ENCODE data around the gene HIP1. TPM values are rescaled to one million over a fixed set of nuclear protein-coding genes. Genes with fewer than 3 reads are reported as not detected.

Gene HIP1
- total and polyA plus RNA-seq, 8 donors, result 3.6 to 14.8 (median 5.2) TPM

DNA sequence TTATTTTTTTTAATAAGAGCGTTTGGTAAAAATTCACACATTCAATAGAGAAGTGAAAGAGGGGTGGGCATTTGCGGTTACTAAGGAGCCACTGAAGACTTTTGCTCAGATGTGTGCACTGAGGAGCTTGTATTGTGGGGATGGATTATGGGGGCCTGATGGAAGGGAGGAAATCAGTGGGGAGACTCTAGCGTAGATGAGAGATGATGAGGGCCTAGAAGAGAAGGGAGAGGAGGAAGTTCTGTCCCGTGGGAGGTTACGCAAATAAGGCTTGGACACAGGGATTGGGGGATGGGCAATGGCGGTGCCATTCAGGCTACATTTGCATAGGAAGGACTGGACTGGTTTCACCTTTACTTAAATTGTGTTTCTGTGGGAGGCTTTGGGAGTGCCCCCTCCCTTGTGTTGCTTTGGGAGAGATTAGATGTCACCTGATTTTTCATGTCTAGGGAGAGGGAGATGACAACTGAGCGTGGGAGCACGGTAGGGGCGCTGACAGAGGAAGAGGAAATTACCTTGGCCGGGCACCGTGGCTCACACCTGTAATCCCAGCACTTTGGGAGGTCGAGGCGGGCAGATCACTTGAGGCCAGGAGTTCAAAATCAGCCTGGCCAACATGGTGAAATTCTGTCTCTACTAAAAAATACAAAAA, 2.2 kb upstream of the HIP1 start:
- 40 to 43% methylated on average over 13 of the region's 13 CpGs for WGBS, 2 donors
- no peak for ATAC-seq
- no peak for FAIRE-seq
- Histone ChIP-seq H3K9me3 (no peaks in the 10 kb centered on the region), H3K4me1 (no peaks in the 10 kb centered on the region), H3K4me3 (no peak overlapping the region), H3K27me3 (no peaks in the 10 kb centered on the region), H3K36me3 (no peaks in the 10 kb centered on the region), H3K27ac (peak overlapping the region in 1 of 4 donors; percentile 51)
- TF ChIP-seq, protein P1, sequence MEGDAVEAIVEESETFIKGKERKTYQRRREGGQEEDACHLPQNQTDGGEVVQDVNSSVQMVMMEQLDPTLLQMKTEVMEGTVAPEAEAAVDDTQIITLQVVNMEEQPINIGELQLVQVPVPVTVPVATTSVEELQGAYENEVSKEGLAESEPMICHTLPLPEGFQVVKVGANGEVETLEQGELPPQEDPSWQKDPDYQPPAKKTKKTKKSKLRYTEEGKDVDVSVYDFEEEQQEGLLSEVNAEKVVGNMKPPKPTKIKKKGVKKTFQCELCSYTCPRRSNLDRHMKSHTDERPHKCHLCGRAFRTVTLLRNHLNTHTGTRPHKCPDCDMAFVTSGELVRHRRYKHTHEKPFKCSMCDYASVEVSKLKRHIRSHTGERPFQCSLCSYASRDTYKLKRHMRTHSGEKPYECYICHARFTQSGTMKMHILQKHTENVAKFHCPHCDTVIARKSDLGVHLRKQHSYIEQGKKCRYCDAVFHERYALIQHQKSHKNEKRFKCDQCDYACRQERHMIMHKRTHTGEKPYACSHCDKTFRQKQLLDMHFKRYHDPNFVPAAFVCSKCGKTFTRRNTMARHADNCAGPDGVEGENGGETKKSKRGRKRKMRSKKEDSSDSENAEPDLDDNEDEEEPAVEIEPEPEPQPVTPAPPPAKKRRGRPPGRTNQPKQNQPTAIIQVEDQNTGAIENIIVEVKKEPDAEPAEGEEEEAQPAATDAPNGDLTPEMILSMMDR (IDR thresholded peaks at IDR 0.05), result no peak
- peak in 3 of 6 donors; percentile 24 to 52 (median 35) for DNase-seq
- intact Hi-C loops (cut with DNase I), result loop anchor here in 1 of 3 donors (5.0 kb wide), 1 partner anchor 99 kb away; no protein-coding TSS in a partner anchor

- Histone ChIP-seq H3K36me3 (no peaks in the 10 kb centered on the region), H3K4me1 (no peaks in the 10 kb centered on the region), H3K27me3 (no peaks in the 10 kb centered on the region), H3K27ac (peak overlapping the region; percentile 31 to 88 (median 67)), H3K4me3 (peak overlapping the region; percentile 70 to 99 (median 95)), H3K9me3 (no peaks in the 10 kb centered on the region)
- DNase-seq (no peak), ATAC-seq (no peak), FAIRE-seq (no peak)
- intact Hi-C loops (cut with DNase I), result loop anchor here in 1 of 3 donors (5.0 kb wide), 1 partner anchor 98 kb away; no protein-coding TSS in a partner anchor
- TF ChIP-seq, protein P1 (IDR thresholded peaks at IDR 0.05), result no peak
- 65 to 69% methylated on average over 26 of the region's 26 CpGs for WGBS, 2 donors
Measured at GRCh38 chr7:75739796-75740672, 1.3 kb upstream of the HIP1 start.

- Histone ChIP-seq H3K27me3 (no peaks in the 10 kb centered on the region), H3K36me3 (no peaks in the 10 kb centered on the region), H3K4me1 (no peaks in the 10 kb centered on the region), H3K27ac (peak overlapping the region; percentile 31 to 88 (median 67)), H3K9me3 (no peaks in the 10 kb centered on the region), H3K4me3 (peak overlapping the region; percentile 91 to 99 (median 95))
- TF ChIP-seq, protein P1 (IDR thresholded peaks at IDR 0.05), result no peak
- 0 to 1% methylated on average over 32 to 89 of the region's 89 CpGs for WGBS, 2 donors
- DNase-seq (peak; percentile 99 to 100 (median 100)), FAIRE-seq (no peak), ATAC-seq (peak; percentile 92 to 98 (median 96))
- intact Hi-C loops (cut with DNase I), result no loop called here
Measured at GRCh38 chr7:75738975-75739795, 444 bp upstream of the HIP1 start.

- FAIRE-seq (no peak), DNase-seq (peak in 2 of 6 donors; percentile 49 to 50), ATAC-seq (no peak)
- Histone ChIP-seq H3K36me3 (no peaks in the 10 kb centered on the region), H3K4me3 (peak overlapping the region; percentile 91 to 99 (median 95)), H3K4me1 (no peaks in the 10 kb centered on the region), H3K27ac (peak overlapping the region in 3 of 4 donors; percentile 60 to 73 (median 68)), H3K9me3 (no peaks in the 10 kb centered on the region), H3K27me3 (no peaks in the 10 kb centered on the region)
- WGBS, 2 donors, result 3% methylated on average over 14 to 18 of the region's 18 CpGs
- TF ChIP-seq, protein P1 (IDR thresholded peaks at IDR 0.05), result no peak
- intact Hi-C loops (cut with DNase I), result no loop called here
Measured at GRCh38 chr7:75737856-75738603, 711 bp downstream of the HIP1 start.

Measured in pancreas (tissue), 10 donors.